Posterior vena cava (tissue), 2 donors: ENCODE measurements around the gene BMP7. TPM values are rescaled to one million over a fixed set of nuclear protein-coding genes. Genes with fewer than 3 reads are reported as not detected.

Experiments
- DNase-seq: peaks from one replicate; pipeline ENCODE4 v3.0.0-alpha.2; 2020; ENCODE audit warnings: low spot score
- intact Hi-C, 2 donors: fragments of 100-400 bp; cut with DNase I; formaldehyde crosslinking; loops; one replicate each; pipeline versions ENCODE4 v1.14.1 to v1.14.2; 2022 to 2023
- total RNA-seq, 2 donors: library from RNA; stranded (reverse); fragmentation: NEBNext Ultra II Directional; extraction: Animal tissue kit (Norgen Biotek cat#: 25700); gene quantifications; one replicate each; pipeline ENCODE4 v1.2.1, GENCODE V29; 2021
- donor health status: DM: yes; HTN: yes; CAD: no.
- donor health status: DM: yes; HTN: yes; CAD: no.

Gene BMP7
- total RNA-seq, 2 donors from 2014 or later = 0.65 TPM; not detected in 1

- peak; percentile 35 for DNase-seq
These were observed 141.5 kb downstream of the BMP7 start for GRCh38 chr20:57124800-57125517.

GRCh38 chr20:57124366-57124765 is 142.1 kb downstream of the BMP7 start:
- intact Hi-C loops = no loop called here

More at GRCh38 chr20:57124800-57125517, 141.5 kb downstream of the BMP7 start:
- intact Hi-C loops = no loop called here

GRCh38 chr20:57123504-57123903 is 142.9 kb downstream of the BMP7 start:
- no peak for DNase-seq
- intact Hi-C loops = no loop called here

More at GRCh38 chr20:57124366-57124765, 142.1 kb downstream of the BMP7 start:
- no peak for DNase-seq

GRCh38 chr20:57122536-57123489 is 143.6 kb downstream of the BMP7 start:
- no peak for DNase-seq

GRCh38 chr20:57118964-57119363 is 147.5 kb downstream of the BMP7 start:
- no peak for DNase-seq
- intact Hi-C loops = no loop called here

More at GRCh38 chr20:57122536-57123489, 143.6 kb downstream of the BMP7 start:
- intact Hi-C loops = no loop called here

Other genes starting within 250 kb of the BMP7 start
- not detected for gene SPO11, start 63.2 kb upstream of the BMP7 start, total RNA-seq
- gene RAE1, start 84.6 kb upstream of the BMP7 start, total RNA-seq = 10 to 100 TPM; 10.6 to 14.3 TPM
- 10 to 100 TPM; 26.5 to 32.7 TPM for gene RBM38, start 124.8 kb upstream of the BMP7 start, total RNA-seq